H9 (cell line): ENCODE data around the gene SHB. TPM values are rescaled to one million over a fixed set of nuclear protein-coding genes. Genes with fewer than 3 reads are reported as not detected.

ENCODE experiments used
- DNase-seq: peaks from one replicate; pipeline ENCODE4 v3.0.0-alpha.2; 2017
- H2AFZ ChIP-seq: one replicate; pipeline ENCODE4 v1.6.1; 2013; ENCODE audit warnings: mild to moderate bottlenecking, low read length, control low read depth, moderate library complexity
- H2AK5ac ChIP-seq: 2 replicates; pipeline ENCODE4 v1.6.1; 2013; ENCODE audit warnings: low read length, control low read depth, mixed read lengths; ENCODE audit not compliant: insufficient read length
- H2BK120ac ChIP-seq: one replicate; pipeline ENCODE4 v1.6.1; 2013; ENCODE audit warnings: low read depth, mild to moderate bottlenecking, low read length, control low read depth, inconsistent platforms; ENCODE audit not compliant: poor library complexity, severe bottlenecking
- H2BK12ac ChIP-seq: 2 replicates; pipeline ENCODE4 v1.6.1; 2013; ENCODE audit warnings: low read length, control low read depth, mixed read lengths, low read depth; ENCODE audit not compliant: insufficient read length
- H2BK15ac ChIP-seq: 2 replicates; pipeline ENCODE4 v1.6.1; 2013; ENCODE audit warnings: low read depth, low read length, control low read depth
- H2BK20ac ChIP-seq: one replicate; pipeline ENCODE4 v1.6.1; 2013; ENCODE audit warnings: low read depth, mild to moderate bottlenecking, low read length, control low read depth, inconsistent platforms; ENCODE audit not compliant: poor library complexity, severe bottlenecking
- H2BK5ac ChIP-seq: 2 replicates; pipeline ENCODE4 v1.6.1; 2013; ENCODE audit warnings: low read length, control low read depth, mixed read lengths; ENCODE audit not compliant: insufficient read length
- H3K14ac ChIP-seq: 2 replicates; pipeline ENCODE4 v1.6.1; 2013; ENCODE audit warnings: low read length, control low read depth; ENCODE audit not compliant: insufficient read depth
- H3K18ac ChIP-seq: 2 replicates; pipeline ENCODE4 v1.6.1; 2013; ENCODE audit warnings: low read depth, mild to moderate bottlenecking, mixed read lengths, low read length, control low read depth; ENCODE audit not compliant: insufficient read length
- H3K23ac ChIP-seq: 2 replicates; pipeline ENCODE4 v1.6.1; 2013; ENCODE audit warnings: low read length, control low read depth, mixed read lengths, low read depth; ENCODE audit not compliant: insufficient read length
- H3K23me2 ChIP-seq: 2 replicates; pipeline ENCODE4 v1.6.1; 2013; ENCODE audit warnings: low read depth, mild to moderate bottlenecking, mixed read lengths, low read length, control low read depth; ENCODE audit not compliant: insufficient read length, poor library complexity, severe bottlenecking
- H3K27ac ChIP-seq: 2 replicates; pipeline ENCODE4 v1.5.1; 2013; ENCODE audit warnings: low read length, control low read depth, mixed read lengths, low read depth; ENCODE audit not compliant: insufficient read length
- H3K27me3 ChIP-seq: 2 replicates; pipeline ENCODE4 v1.6.1; 2013; ENCODE audit warnings: low read length, control low read depth, inconsistent platforms; ENCODE audit not compliant: insufficient read depth
- H3K4ac ChIP-seq: 2 replicates; pipeline ENCODE4 v1.6.1; 2013; ENCODE audit warnings: low read depth, mild to moderate bottlenecking, control low read depth, inconsistent platforms, low read length, moderate library complexity
- H3K4me1 ChIP-seq: 2 replicates; pipeline ENCODE4 v1.6.1; 2013; ENCODE audit warnings: low read length, control low read depth, inconsistent platforms; ENCODE audit not compliant: insufficient read depth
- H3K4me2 ChIP-seq: 2 replicates; pipeline ENCODE4 v1.6.1; 2013; ENCODE audit warnings: low read length, control low read depth, mixed read lengths; ENCODE audit not compliant: insufficient read length, insufficient read depth
- H3K56ac ChIP-seq: 2 replicates; pipeline ENCODE4 v1.6.1; 2013; ENCODE audit warnings: low read depth, mild to moderate bottlenecking, mixed read lengths, low read length, control low read depth; ENCODE audit not compliant: insufficient read length
- H3K79me1 ChIP-seq: 2 replicates; pipeline ENCODE4 v1.6.1; 2013; ENCODE audit warnings: low read depth, mild to moderate bottlenecking, moderate library complexity, low read length, control low read depth, inconsistent platforms; ENCODE audit not compliant: insufficient read depth, poor library complexity, severe bottlenecking
- H3K79me2 ChIP-seq: 2 replicates; pipeline ENCODE4 v1.6.1; 2013; ENCODE audit warnings: low read length, control low read depth, inconsistent platforms; ENCODE audit not compliant: insufficient read depth
- H3K9ac ChIP-seq: 2 replicates; pipeline ENCODE4 v1.6.1; 2013; ENCODE audit warnings: low read length, control low read depth, mixed read lengths; ENCODE audit not compliant: insufficient read length; ENCODE audit errors: extremely low read depth
- H3K9me3 ChIP-seq: one replicate; pipeline ENCODE4 v1.6.1; 2013; ENCODE audit warnings: low read depth, low read length, inconsistent platforms; ENCODE audit not compliant: control insufficient read depth
- H3T11ph ChIP-seq: one replicate; pipeline ENCODE4 v1.6.1; 2013; ENCODE audit warnings: mild to moderate bottlenecking, low read length, control low read depth, inconsistent platforms
- H4K20me1 ChIP-seq: one replicate; pipeline ENCODE4 v1.6.1; 2013; ENCODE audit not compliant: control insufficient read depth, insufficient read length, insufficient read depth
- H4K5ac ChIP-seq: 2 replicates; pipeline ENCODE4 v1.6.1; 2013; ENCODE audit warnings: low read depth, mild to moderate bottlenecking, mixed read lengths, low read length, control low read depth; ENCODE audit not compliant: insufficient read length
- H4K8ac ChIP-seq: replicated peaks from 2 replicates; pipeline ENCODE4 v1.6.1; 2013; ENCODE audit warnings: low read length, control low read depth, mixed read lengths, low read depth; ENCODE audit not compliant: insufficient read length
- H4K91ac ChIP-seq: 2 replicates; pipeline ENCODE4 v1.6.1; 2013; ENCODE audit warnings: low read depth, mild to moderate bottlenecking, moderate library complexity, mixed read lengths, low read length, control low read depth; ENCODE audit not compliant: insufficient read length
- H3K27ac Mint-ChIP-seq, 3 experiments: 2 replicates in 2 of 3; 3 replicates in 1 of 3; pipeline ENCODE4 v1.8.0; 2020 to 2021; ENCODE audit warnings: mixed read lengths in 3 of 3, mild to moderate bottlenecking in 1 of 3, moderate library complexity in 1 of 3
- H3K27me3 Mint-ChIP-seq: 2 replicates; pipeline ENCODE4 v1.8.0; 2021; ENCODE audit warnings: low read depth, mild to moderate bottlenecking, moderate library complexity, mixed read lengths
- H3K36me3 Mint-ChIP-seq, 3 experiments: 2 replicates in 2 of 3; 3 replicates in 1 of 3; pipeline ENCODE4 v1.8.0; 2020 to 2021; ENCODE audit warnings: low read depth in 3 of 3, mixed read lengths in 3 of 3; ENCODE audit not compliant: insufficient read depth in 1 of 3
- H3K4me1 Mint-ChIP-seq, 2 experiments: 2 replicates each; pipeline ENCODE4 v1.8.0; 2020; ENCODE audit warnings: mixed read lengths in 2 of 2
- H3K4me3 Mint-ChIP-seq, 2 experiments: 2 replicates in 1 of 2; 3 replicates in 1 of 2; pipeline ENCODE4 v1.8.0; 2020 to 2021; ENCODE audit warnings: mild to moderate bottlenecking in 2 of 2, mixed read lengths in 2 of 2, moderate library complexity in 1 of 2
- H3K9me3 Mint-ChIP-seq, 2 experiments: 2 replicates in 1 of 2; 3 replicates in 1 of 2; pipeline ENCODE4 v1.8.0; 2020; ENCODE audit warnings: mild to moderate bottlenecking in 2 of 2, mixed read lengths in 2 of 2, moderate library complexity in 1 of 2
- WGBS: extraction: QIAGEN DNeasy Blood & Tissue Kit; methylation state at CpG from one replicate; pipeline ENCODE4 v1.1.7; 2013; ENCODE audit warnings: missing lambda C conversion rate, low lambda C conversion rate, mixed read lengths; ENCODE audit not compliant: insufficient read length; ENCODE audit errors: extremely low coverage; 5-methylcytosine and 5-hydroxymethylcytosine counted together
- total RNA-seq: library from RNA; stranded (reverse); gene quantifications from 2 replicates; pipeline ENCODE4 v1.2.1, GENCODE V29; 2021
- TF ChIP-seq, protein P1 (sequence below): fragments of 200-600 bp; sonication (generic); conservative IDR thresholded peaks from 3 replicates; pipeline ENCODE4 v1.8.0; 2021; ENCODE audit warnings: antibody characterized with exemption, mild to moderate bottlenecking

Gene SHB
- total RNA-seq, 1 experiment from 2014 or later = 14.6 TPM

DNA sequence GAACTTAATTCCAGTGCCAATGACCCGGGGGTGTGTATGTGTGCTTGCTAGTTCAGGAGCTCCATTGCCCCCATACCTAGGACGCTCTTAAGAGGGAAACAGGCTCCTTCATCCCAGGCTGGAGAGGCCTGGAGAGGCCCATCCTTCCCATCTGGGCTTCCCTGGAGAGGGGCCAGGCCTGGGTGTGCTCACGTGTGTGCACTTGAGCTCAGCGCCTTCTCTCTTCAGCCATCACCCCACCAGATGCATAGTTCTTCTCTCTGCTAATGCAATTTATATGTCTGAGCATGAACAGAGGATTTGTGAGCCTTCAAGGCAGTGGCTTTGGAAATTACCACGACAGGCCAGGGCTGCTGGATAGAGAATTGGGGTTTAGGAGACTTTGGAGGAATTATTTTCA is 48.6 kb upstream of the SHB start:
- DNase-seq = no peak
- no peak overlapping the region for H2AK5ac ChIP-seq
- no peak overlapping the region for H3K9ac ChIP-seq
- H3K27ac ChIP-seq = no peak overlapping the region
- H3K56ac ChIP-seq = no peak overlapping the region
- H3K9me3 ChIP-seq = no peaks in the 10 kb centered on the region
- H3K18ac ChIP-seq = no peak overlapping the region
- H2BK5ac ChIP-seq = no peak overlapping the region
- no peak overlapping the region for H3K27ac Mint-ChIP-seq
- no peaks in the 10 kb centered on the region for H3K27me3 ChIP-seq
- no peak overlapping the region for H2BK12ac ChIP-seq
- H3K4me1 ChIP-seq = no peaks in the 10 kb centered on the region
- no peaks in the 10 kb centered on the region for H3K9me3 Mint-ChIP-seq
- no peak overlapping the region for H4K5ac ChIP-seq
- H3K4me1 Mint-ChIP-seq = no peaks in the 10 kb centered on the region
- H3T11ph ChIP-seq = no peak overlapping the region
- no peak overlapping the region for H3K23ac ChIP-seq
- H2BK20ac ChIP-seq = no peak overlapping the region
- H3K4me3 Mint-ChIP-seq = no peak overlapping the region
- TF ChIP-seq, protein P1, sequence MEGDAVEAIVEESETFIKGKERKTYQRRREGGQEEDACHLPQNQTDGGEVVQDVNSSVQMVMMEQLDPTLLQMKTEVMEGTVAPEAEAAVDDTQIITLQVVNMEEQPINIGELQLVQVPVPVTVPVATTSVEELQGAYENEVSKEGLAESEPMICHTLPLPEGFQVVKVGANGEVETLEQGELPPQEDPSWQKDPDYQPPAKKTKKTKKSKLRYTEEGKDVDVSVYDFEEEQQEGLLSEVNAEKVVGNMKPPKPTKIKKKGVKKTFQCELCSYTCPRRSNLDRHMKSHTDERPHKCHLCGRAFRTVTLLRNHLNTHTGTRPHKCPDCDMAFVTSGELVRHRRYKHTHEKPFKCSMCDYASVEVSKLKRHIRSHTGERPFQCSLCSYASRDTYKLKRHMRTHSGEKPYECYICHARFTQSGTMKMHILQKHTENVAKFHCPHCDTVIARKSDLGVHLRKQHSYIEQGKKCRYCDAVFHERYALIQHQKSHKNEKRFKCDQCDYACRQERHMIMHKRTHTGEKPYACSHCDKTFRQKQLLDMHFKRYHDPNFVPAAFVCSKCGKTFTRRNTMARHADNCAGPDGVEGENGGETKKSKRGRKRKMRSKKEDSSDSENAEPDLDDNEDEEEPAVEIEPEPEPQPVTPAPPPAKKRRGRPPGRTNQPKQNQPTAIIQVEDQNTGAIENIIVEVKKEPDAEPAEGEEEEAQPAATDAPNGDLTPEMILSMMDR = no peak
- H2BK120ac ChIP-seq = no peak overlapping the region
- H3K4me2 ChIP-seq = no peak overlapping the region
- no peak overlapping the region for H4K91ac ChIP-seq
- H2AFZ ChIP-seq = no peak overlapping the region
- no peaks in the 10 kb centered on the region for H3K79me2 ChIP-seq
- no peak overlapping the region for H3K4ac ChIP-seq
- no peaks in the 10 kb centered on the region for H3K23me2 ChIP-seq
- no peaks in the 10 kb centered on the region for H3K79me1 ChIP-seq
- no peaks in the 10 kb centered on the region for H4K20me1 ChIP-seq
- no peak overlapping the region for H4K8ac ChIP-seq
- H3K36me3 Mint-ChIP-seq = no peaks in the 10 kb centered on the region
- H2BK15ac ChIP-seq = no peak overlapping the region
- H3K14ac ChIP-seq = no peak overlapping the region
- no CpG with 5 or more reads among the region's 5 CpGs for WGBS
- H3K27me3 Mint-ChIP-seq = peaks cover 58% of the 10 kb centered on the region
